T-cell (primary cell): ENCODE data around the gene ERC2. TPM values are rescaled to one million over a fixed set of nuclear protein-coding genes. Genes with fewer than 3 reads are reported as not detected.

Experiments
- ATAC-seq, 4 experiments: fragments of 200-7000 bp in 3 of 4; fragments of 150-1000 bp in 1 of 4; cut with Tn5 transposase; replicated peaks in 1 of 4; 1 replicate in 3 of 4; 2 replicates in 1 of 4; pipeline ENCODE4 v1.10.0; 2021; ENCODE audit warnings: moderate library complexity in 3 of 4, mild to moderate bottlenecking in 2 of 4, moderate number of reproducible peaks in 1 of 4
- CTCF ChIA-PET, 2 donors: fragments of 300-600 bp; sonication (Branson Sonifier 250); formaldehyde crosslinking; loops; one replicate each; lab custom pipeline; 2022; ENCODE audit warnings: antibody characterized with exemption in 2 of 2; lab: Charles Lee
- POLR2A ChIA-PET, 2 donors: fragments of 300-600 bp; sonication (Branson Sonifier 250); formaldehyde crosslinking; loops; one replicate each; lab custom pipeline; 2022; ENCODE audit warnings: antibody characterized with exemption in 2 of 2; lab: Charles Lee
- DNase-seq, 35 experiments: peaks; one replicate each; pipeline versions ENCODE4 v3.0.0 to v3.0.0-alpha.2; 2013 to 2023
- H3K27ac ChIP-seq: one replicate; pipeline ENCODE4 v1.5.1; 2013; ENCODE audit warnings: low read length
- H3K27me3 ChIP-seq, 2 experiments: replicated peaks in 1 of 2; 1 replicate in 1 of 2; 2 replicates in 1 of 2; pipeline versions ENCODE4 v1.6.1 to v1.7.0; 2013; ENCODE audit warnings: low read length in 1 of 2, mixed read lengths in 1 of 2; ENCODE audit not compliant: control insufficient read depth in 2 of 2, insufficient read depth in 2 of 2; ENCODE audit errors: extremely low read depth in 1 of 2
- H3K36me3 ChIP-seq, 2 donors: 1 replicate in 1 of 2; 2 replicates in 1 of 2; pipeline versions ENCODE4 v1.6.1 to v1.7.0; 2013; ENCODE audit warnings: low read length in 1 of 2; ENCODE audit not compliant: control insufficient read depth in 2 of 2, insufficient read depth in 1 of 2; ENCODE audit errors: extremely low read depth in 1 of 2
- H3K4me1 ChIP-seq, 2 experiments: 1 replicate in 1 of 2; 2 replicates in 1 of 2; pipeline versions ENCODE4 v1.6.1 to v1.7.0; 2013; ENCODE audit warnings: low read length in 2 of 2, mixed read lengths in 1 of 2; ENCODE audit not compliant: insufficient read depth in 2 of 2, control insufficient read depth in 1 of 2; ENCODE audit errors: extremely low read depth in 1 of 2
- H3K4me3 ChIP-seq, 2 donors: 1 replicate in 1 of 2; 2 replicates in 1 of 2; pipeline versions ENCODE4 v1.5.1 to v1.7.0; 2013; ENCODE audit warnings: mild to moderate bottlenecking in 2 of 2, low read length in 1 of 2, moderate library complexity in 1 of 2; ENCODE audit not compliant: control insufficient read depth in 1 of 2; ENCODE audit errors: extremely low read depth in 1 of 2
- H3K9me3 ChIP-seq: 2 replicates; pipeline ENCODE4 v1.7.0; 2013
- H3K27ac Mint-ChIP-seq, 2 donors: one replicate each; pipeline ENCODE4 v1.8.0; 2020 to 2021; ENCODE audit warnings: mild to moderate bottlenecking in 2 of 2, mixed read lengths in 2 of 2
- H3K27me3 Mint-ChIP-seq, 2 donors: one replicate each; pipeline ENCODE4 v1.8.0; 2021 to 2022; ENCODE audit warnings: mixed read lengths in 2 of 2
- H3K36me3 Mint-ChIP-seq: one replicate; pipeline ENCODE4 v1.8.0; 2021; ENCODE audit warnings: mixed read lengths
- H3K4me1 Mint-ChIP-seq, 3 donors: one replicate each; pipeline ENCODE4 v1.8.0; 2020 to 2022; ENCODE audit warnings: mixed read lengths in 3 of 3, mild to moderate bottlenecking in 1 of 3
- H3K4me3 Mint-ChIP-seq, 3 donors: one replicate each; pipeline ENCODE4 v1.8.0; 2020 to 2022; ENCODE audit warnings: mild to moderate bottlenecking in 3 of 3, mixed read lengths in 3 of 3, moderate library complexity in 3 of 3
- H3K9me3 Mint-ChIP-seq, 3 donors: one replicate each; pipeline ENCODE4 v1.8.0; 2020 to 2022; ENCODE audit warnings: mixed read lengths in 3 of 3
- WGBS: methylation state at CpG from one replicate; pipeline ENCODE4 v1.1.5; 2013; ENCODE audit warnings: missing lambda C conversion rate; ENCODE audit not compliant: insufficient coverage; 5-methylcytosine and 5-hydroxymethylcytosine counted together
- total RNA-seq, 35 experiments: library from RNA in 6 of 35; stranded (reverse) in 6 of 35; fragments of 120-200 nt in 1 of 35; gene quantifications; one replicate each; pipeline versions ENCODE4 v1.2.1 to v1.2.4 and lab custom pipeline; 2013 to 2026

The ERC2 gene
- total RNA-seq, 5 donors from 2014 or later (not counting 1 experiment from before 2014, with no cell fraction given), result not detected

- H3K36me3 Mint-ChIP-seq, result no peaks in the 10 kb centered on the region
These were observed 896.4 kb downstream of the ERC2 start for GRCh38 chr3:55571913-55572312.

GRCh38 chr3:55571216-55571813 lies 897.0 kb downstream of the ERC2 start:
- Mint-ChIP-seq H3K36me3 (no peaks in the 10 kb centered on the region), H3K4me1 (no peaks in the 10 kb centered on the region), H3K27me3 (no peaks in the 10 kb centered on the region), H3K4me3 (no peak overlapping the region), H3K9me3 (peaks cover 0 to 3% (median 0%) of the 10 kb centered on the region in 3 donors), H3K27ac (no peak overlapping the region)
- Histone ChIP-seq H3K4me3 (no peak overlapping the region), H3K9me3 (no peaks in the 10 kb centered on the region), H3K4me1 (no peaks in the 10 kb centered on the region), H3K27me3 (no peaks in the 10 kb centered on the region), H3K36me3 (no peaks in the 10 kb centered on the region), H3K27ac (no peak overlapping the region)
- WGBS, result 13% methylated on average over 1 of the region's 3 CpGs
- ATAC-seq, result no peak
- POLR2A ChIA-PET, result no interaction called here
- DNase-seq, result no peak
- CTCF ChIA-PET, result interaction anchor here in 1 of 2 donors (0.7 kb wide), 1 partner anchor 105 kb away, joined by 4 read pairs; no protein-coding TSS in a partner anchor

More at GRCh38 chr3:55571913-55572312, 896.4 kb downstream of the ERC2 start:
- DNase-seq (no peak), ATAC-seq (no peak)
- ChIA-PET POLR2A (no interaction called here), CTCF (no interaction called here)
- H3K9me3 ChIP-seq, result no peaks in the 10 kb centered on the region
- H3K36me3 ChIP-seq, result no peaks in the 10 kb centered on the region
- peaks cover 0 to 3% (median 0%) of the 10 kb centered on the region in 3 donors for H3K9me3 Mint-ChIP-seq
- no peaks in the 10 kb centered on the region for H3K27me3 Mint-ChIP-seq
- H3K27ac ChIP-seq, result no peak overlapping the region
- no peak overlapping the region for H3K27ac Mint-ChIP-seq
- H3K4me1 Mint-ChIP-seq, result no peaks in the 10 kb centered on the region
- no peaks in the 10 kb centered on the region for H3K4me1 ChIP-seq
- H3K27me3 ChIP-seq, result no peaks in the 10 kb centered on the region
- H3K4me3 ChIP-seq, result no peak overlapping the region
- 78% methylated on average over 8 of the region's 10 CpGs for WGBS
- H3K4me3 Mint-ChIP-seq, result no peak overlapping the region

GRCh38 chr3:55570271-55570711 lies 898.0 kb downstream of the ERC2 start:
- no peaks in the 10 kb centered on the region for H3K4me1 Mint-ChIP-seq
- Histone ChIP-seq H3K27me3 (no peaks in the 10 kb centered on the region), H3K36me3 (no peaks in the 10 kb centered on the region), H3K27ac (no peak overlapping the region), H3K4me1 (no peaks in the 10 kb centered on the region), H3K9me3 (no peaks in the 10 kb centered on the region), H3K4me3 (no peak overlapping the region)
- ChIA-PET POLR2A (no interaction called here), CTCF (interaction anchor here in 1 of 2 donors (0.6 kb wide), 1 partner anchor 8 kb away, joined by 3 read pairs; no protein-coding TSS in a partner anchor)
- 78% methylated on average over 6 of the region's 9 CpGs for WGBS
- no peak overlapping the region for H3K4me3 Mint-ChIP-seq
- H3K27ac Mint-ChIP-seq, result no peak overlapping the region
- peaks cover 0 to 3% (median 0%) of the 10 kb centered on the region in 3 donors for H3K9me3 Mint-ChIP-seq
- no peaks in the 10 kb centered on the region for H3K36me3 Mint-ChIP-seq
- no peaks in the 10 kb centered on the region for H3K27me3 Mint-ChIP-seq
- no peak for ATAC-seq
- no peak for DNase-seq

- Mint-ChIP-seq H3K36me3 (no peaks in the 10 kb centered on the region), H3K4me3 (no peak overlapping the region), H3K27ac (no peak overlapping the region), H3K27me3 (no peaks in the 10 kb centered on the region), H3K4me1 (no peaks in the 10 kb centered on the region), H3K9me3 (peaks cover 0 to 3% (median 0%) of the 10 kb centered on the region in 3 donors)
- Histone ChIP-seq H3K4me3 (no peak overlapping the region), H3K27ac (no peak overlapping the region), H3K27me3 (no peaks in the 10 kb centered on the region), H3K4me1 (no peaks in the 10 kb centered on the region), H3K36me3 (no peaks in the 10 kb centered on the region), H3K9me3 (no peaks in the 10 kb centered on the region)
- WGBS, result 97% methylated on average over 5 of the region's 10 CpGs
- ChIA-PET CTCF (no interaction called here), POLR2A (no interaction called here)
- DNase-seq (no peak), ATAC-seq (no peak)
These were observed 899.2 kb downstream of the ERC2 start for GRCh38 chr3:55569033-55569599.

GRCh38 chr3:55567615-55568014 lies 900.7 kb downstream of the ERC2 start:
- Histone ChIP-seq H3K27ac (no peak overlapping the region), H3K4me3 (no peak overlapping the region), H3K4me1 (no peaks in the 10 kb centered on the region), H3K9me3 (no peaks in the 10 kb centered on the region), H3K36me3 (no peaks in the 10 kb centered on the region), H3K27me3 (no peaks in the 10 kb centered on the region)
- H3K36me3 Mint-ChIP-seq, result no peaks in the 10 kb centered on the region
- H3K4me1 Mint-ChIP-seq, result no peaks in the 10 kb centered on the region
- 100% methylated on average over 1 of the region's 3 CpGs for WGBS
- H3K9me3 Mint-ChIP-seq, result peaks cover 0 to 3% (median 0%) of the 10 kb centered on the region in 3 donors
- CTCF ChIA-PET, result no interaction called here
- H3K27ac Mint-ChIP-seq, result no peak overlapping the region
- H3K27me3 Mint-ChIP-seq, result no peaks in the 10 kb centered on the region
- ATAC-seq (no peak), DNase-seq (no peak)
- POLR2A ChIA-PET, result no interaction called here
- no peak overlapping the region for H3K4me3 Mint-ChIP-seq

GRCh38 chr3:55567121-55567520 lies 901.1 kb downstream of the ERC2 start:
- H3K4me3 Mint-ChIP-seq, result no peak overlapping the region
- H3K36me3 Mint-ChIP-seq, result no peaks in the 10 kb centered on the region
- H3K27me3 Mint-ChIP-seq, result no peaks in the 10 kb centered on the region
- no peak overlapping the region for H3K27ac Mint-ChIP-seq
- no peaks in the 10 kb centered on the region for H3K4me1 Mint-ChIP-seq
- ChIA-PET POLR2A (no interaction called here), CTCF (no interaction called here)
- peaks cover 0 to 3% (median 0%) of the 10 kb centered on the region in 3 donors for H3K9me3 Mint-ChIP-seq
- no peaks in the 10 kb centered on the region for H3K9me3 ChIP-seq
- no peak overlapping the region for H3K27ac ChIP-seq
- no peak overlapping the region for H3K4me3 ChIP-seq
- H3K27me3 ChIP-seq, result no peaks in the 10 kb centered on the region
- no peaks in the 10 kb centered on the region for H3K4me1 ChIP-seq
- DNase-seq (no peak), ATAC-seq (no peak)
- WGBS, result 100% methylated on average over 1 of the region's 1 CpG
- no peaks in the 10 kb centered on the region for H3K36me3 ChIP-seq
